HG02973 (cell line): Measurements from ENCODE around the gene SH2D6.
"Not testable (repeated sequence)": the region's sequence is repeated elsewhere in the genome, so short reads cannot be mapped to it uniquely, and the experiment has no call there.

ENCODE experiments used
- ATAC-seq: cut with Tn5 transposase; IDR thresholded peaks from one replicate; pipeline ENCODE4 v1.9.1; 2021; ENCODE audit warnings: moderate library complexity; ENCODE audit not compliant: unreplicated experiment

Gene SH2D6

GRCh38 chr2:85468096-85468703 lies 49.7 kb downstream of the SH2D6 start:
- ATAC-seq = no peak

- ATAC-seq = no peak
These were observed 50.3 kb downstream of the SH2D6 start for GRCh38 chr2:85468704-85469349.

DNA sequence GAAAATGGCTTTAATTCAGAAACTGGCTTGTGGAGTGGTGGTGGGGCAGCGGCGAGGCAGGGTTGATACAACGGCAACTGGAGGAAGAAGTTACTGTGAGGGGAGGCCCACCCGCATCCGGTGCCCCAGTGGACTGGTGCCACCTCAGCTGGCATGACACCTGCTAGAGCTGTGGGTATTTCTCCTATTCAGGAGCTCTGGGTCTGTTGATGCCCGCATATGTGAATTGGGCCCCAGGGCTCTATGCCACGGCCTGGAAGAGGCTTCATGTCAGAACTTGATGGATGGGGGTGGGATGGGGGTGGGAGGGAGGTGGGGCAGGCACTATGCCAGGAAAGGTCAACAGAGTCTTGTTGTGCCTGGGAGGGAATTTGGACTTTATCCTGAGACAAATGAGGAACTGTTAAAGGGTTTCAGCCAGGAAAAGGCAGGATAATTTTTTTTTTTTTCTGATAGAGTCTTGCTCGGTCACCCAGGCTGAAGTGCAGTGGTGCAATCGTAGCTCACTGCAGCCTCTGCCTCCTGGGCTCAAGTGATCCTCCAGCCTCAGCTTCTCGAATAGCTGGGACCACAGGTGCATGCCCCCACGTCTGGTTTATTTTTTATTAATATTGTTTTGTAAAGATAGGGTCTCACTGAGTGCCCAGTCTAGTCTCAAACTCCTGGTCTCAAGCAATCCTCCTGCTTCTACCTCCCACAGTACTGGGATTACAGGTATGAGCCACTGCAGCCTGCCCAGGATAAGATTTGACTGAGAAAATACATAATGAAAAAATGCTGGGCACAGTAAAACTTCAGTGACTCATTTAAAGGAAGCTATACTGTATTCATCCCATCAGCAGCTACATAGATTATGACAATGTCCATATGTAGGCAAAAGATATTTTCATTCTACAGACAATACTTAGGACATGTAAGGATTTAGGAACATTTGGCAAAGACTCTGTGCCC lies 52.6 kb downstream of the SH2D6 start:
- no peak for ATAC-seq

GRCh38 chr2:85472261-85472660 lies 53.7 kb downstream of the SH2D6 start:
- ATAC-seq = no peak

GRCh38 chr2:85475799-85476490 lies 57.4 kb downstream of the SH2D6 start:
- no peak for ATAC-seq

DNA sequence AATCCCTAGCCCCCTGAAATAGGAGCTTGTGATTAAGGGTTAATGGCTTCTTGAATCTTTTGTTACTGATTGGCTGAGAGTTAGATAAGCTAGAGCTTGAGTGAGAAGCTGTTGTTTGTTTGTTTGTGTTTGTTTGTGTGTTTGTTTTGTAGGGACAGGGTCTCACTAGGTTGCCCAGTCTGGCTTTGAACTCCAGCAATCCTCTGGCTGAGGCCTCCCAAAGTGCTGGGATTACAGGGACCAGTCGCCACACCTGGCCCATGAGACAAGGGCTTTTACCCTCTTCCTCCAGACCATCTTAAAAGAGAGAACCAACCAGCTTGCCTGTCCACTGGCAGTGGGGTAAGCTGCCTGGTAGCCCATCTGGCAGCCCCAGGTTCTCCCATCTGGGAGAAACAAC lies 58.1 kb downstream of the SH2D6 start:
- ATAC-seq = no peak

- no peak for ATAC-seq
These were observed 59.4 kb downstream of the SH2D6 start for GRCh38 chr2:85477884-85478283.

DNA sequence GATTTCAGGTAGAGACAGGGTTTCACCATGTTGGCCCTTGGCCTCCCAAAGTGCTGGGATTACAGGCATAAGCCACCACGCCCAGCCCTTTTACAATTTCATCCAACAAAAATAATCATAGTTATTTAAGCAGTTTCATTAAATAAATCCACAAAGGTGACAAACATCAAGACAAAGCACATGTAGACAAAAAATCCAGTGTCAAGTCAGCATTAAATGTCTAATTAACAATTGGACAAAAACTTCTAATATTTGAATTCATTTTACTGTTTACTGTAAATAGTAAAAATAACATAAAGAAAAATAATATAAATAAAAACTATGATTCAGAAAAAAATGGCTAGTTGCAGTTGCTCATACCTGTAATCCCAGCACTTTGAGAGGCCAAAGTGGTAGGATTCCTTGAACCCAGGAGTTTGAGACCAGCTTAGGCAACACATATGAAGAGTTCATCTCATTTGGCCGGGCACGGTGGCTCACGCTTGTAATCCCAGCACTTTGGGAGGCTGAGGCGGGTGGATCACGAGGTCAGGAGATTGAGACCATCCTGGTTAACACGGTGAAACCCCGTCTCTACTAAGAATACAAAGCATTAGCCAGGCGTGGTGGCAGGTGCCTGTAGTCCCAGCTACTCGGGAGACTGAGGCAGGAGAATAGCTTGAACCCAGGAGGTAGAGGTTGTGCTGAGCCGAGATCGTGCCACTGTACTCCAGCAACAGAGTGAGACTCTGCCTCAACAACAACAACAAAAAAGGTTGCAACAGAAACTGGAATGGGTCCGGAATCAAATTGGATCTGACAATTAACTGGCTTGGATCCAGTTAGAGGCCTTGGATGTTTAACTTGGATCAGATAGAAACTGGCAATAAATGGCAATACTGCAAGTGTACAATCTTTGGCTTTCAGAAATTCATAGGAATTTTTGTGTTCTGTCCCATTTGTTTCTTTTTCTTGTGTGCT lies 63.6 kb downstream of the SH2D6 start:
- ATAC-seq = no peak

- ATAC-seq = not testable (repeated sequence)
These were observed 66.1 kb downstream of the SH2D6 start for GRCh38 chr2:85484615-85485014.

DNA sequence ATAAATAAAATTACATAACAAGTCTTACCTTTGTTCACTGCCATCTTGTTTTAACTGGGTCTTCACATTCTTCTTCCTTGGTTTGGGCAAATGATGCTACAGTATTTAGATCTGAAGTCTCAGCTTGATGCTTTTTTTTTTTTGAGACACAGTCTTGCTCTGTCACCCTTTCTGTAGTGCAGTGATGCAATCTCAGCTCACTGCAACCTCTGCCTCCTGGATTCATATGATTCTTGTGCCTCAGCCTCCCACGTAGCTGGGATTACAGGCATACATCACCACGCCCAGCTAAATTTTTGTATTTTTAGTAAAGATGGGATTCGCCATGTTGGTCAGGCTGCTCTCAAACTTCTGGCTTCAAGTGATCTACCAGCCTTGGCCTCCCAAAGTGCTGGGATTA lies 67.3 kb downstream of the SH2D6 start:
- ATAC-seq = no peak
